B cell (primary cell): ENCODE measurements around the gene HAO2. TPM values are rescaled to one million over a fixed set of nuclear protein-coding genes. Genes with fewer than 3 reads are reported as not detected.
"Not testable (repeated sequence)": the region's sequence is repeated elsewhere in the genome, so short reads cannot be mapped to it uniquely, and the experiment has no call there.

Experiments used
- ATAC-seq: fragments of 200-7000 bp; cut with Tn5 transposase; one replicate; pipeline ENCODE4 v1.10.0; 2021; ENCODE audit warnings: low read depth, mild to moderate bottlenecking, moderate number of reproducible peaks, moderate library complexity
- CTCF ChIA-PET: fragments of 350-600 bp; sonication (Branson Sonifier 250); formaldehyde crosslinking; loops from one replicate; lab custom pipeline; 2021; ENCODE audit warnings: antibody characterized with exemption, inconsistent platforms; lab: Charles Lee
- POLR2A ChIA-PET: fragments of 350-600 bp; sonication (Branson Sonifier 250); formaldehyde crosslinking; loops from one replicate; lab custom pipeline; 2021; ENCODE audit warnings: antibody characterized with exemption; lab: Charles Lee
- DNase-seq: peaks from one replicate; pipeline ENCODE4 v3.0.0; 2013
- H2AFZ ChIP-seq: 2 replicates; pipeline ENCODE4 v1.6.1; 2012; ENCODE audit warnings: mild to moderate bottlenecking, low read depth, low read length; ENCODE audit not compliant: insufficient read depth, poor library complexity, severe bottlenecking
- H3K27ac ChIP-seq, 2 donors: 1 replicate in 1 of 2; 2 replicates in 1 of 2; pipeline ENCODE4 v1.5.1; 2012 to 2013; ENCODE audit warnings: low read length in 2 of 2, mild to moderate bottlenecking in 2 of 2, moderate library complexity in 1 of 2
- H3K27me3 ChIP-seq, 4 experiments: fragments of 200-600 bp in 1 of 4; sonication (generic) in 1 of 4; replicated peaks in 1 of 4; 1 replicate in 2 of 4; 2 replicates in 2 of 4; pipeline versions ENCODE4 v1.6.1 to v1.7.0; 2013 to 2016; ENCODE audit warnings: low read length in 3 of 4, mild to moderate bottlenecking in 2 of 4, mixed read lengths in 1 of 4, moderate library complexity in 1 of 4; ENCODE audit not compliant: insufficient read depth in 4 of 4, control insufficient read depth in 3 of 4; ENCODE audit errors: control extremely low read depth in 1 of 4
- H3K36me3 ChIP-seq, 2 experiments: replicated peaks in 1 of 2; 1 replicate in 1 of 2; 2 replicates in 1 of 2; pipeline versions ENCODE4 v1.6.1 to v1.7.1; 2013; ENCODE audit warnings: low read length in 1 of 2; ENCODE audit not compliant: insufficient read depth in 2 of 2, control insufficient read depth in 1 of 2; ENCODE audit errors: control extremely low read depth in 1 of 2, extremely low read depth in 1 of 2
- H3K4me1 ChIP-seq, 2 donors: fragments of 200-600 bp in 1 of 2; sonication (generic) in 1 of 2; 1 replicate in 1 of 2; 2 replicates in 1 of 2; pipeline versions ENCODE4 v1.5.1 to v1.6.1; 2013 to 2017; ENCODE audit warnings: low read length in 2 of 2; ENCODE audit not compliant: control insufficient read depth in 2 of 2, insufficient read depth in 2 of 2
- H3K4me2 ChIP-seq: replicated peaks from 2 replicates; pipeline ENCODE3; 2012; ENCODE audit warnings: mild to moderate bottlenecking, low read depth, low read length; ENCODE audit not compliant: poor library complexity, severe bottlenecking
- H3K4me3 ChIP-seq, 5 experiments: fragments of 200-600 bp in 1 of 5; sonication (generic) in 1 of 5; 1 replicate in 3 of 5; 2 replicates in 2 of 5; pipeline versions ENCODE4 v1.5.1 to v1.7.0; 2011 to 2016; ENCODE audit warnings: low read length in 4 of 5, mild to moderate bottlenecking in 4 of 5, low read depth in 2 of 5, control low read depth in 1 of 5, moderate library complexity in 1 of 5; ENCODE audit not compliant: insufficient read depth in 1 of 5; ENCODE audit errors: control extremely low read depth in 1 of 5, extremely low read depth in 1 of 5
- H3K79me2 ChIP-seq: fragments of 200-600 bp; sonication (generic); one replicate; pipeline ENCODE4 v1.6.0; 2016; ENCODE audit warnings: low read length; ENCODE audit not compliant: control insufficient read depth, insufficient read depth
- H3K9ac ChIP-seq: fragments of 200-600 bp; sonication (generic); 2 replicates; pipeline ENCODE4 v1.6.1; 2017; ENCODE audit warnings: mild to moderate bottlenecking, low read length, moderate library complexity
- H3K9me3 ChIP-seq, 3 donors: one replicate each; pipeline versions ENCODE4 v1.6.1 to v1.7.1; 2013; ENCODE audit warnings: low read length in 2 of 3; ENCODE audit not compliant: control insufficient read depth in 2 of 3, insufficient read depth in 1 of 3; ENCODE audit errors: control extremely low read depth in 1 of 3
- H4K20me1 ChIP-seq: 2 replicates; pipeline ENCODE4 v1.6.0; 2012; ENCODE audit warnings: mild to moderate bottlenecking, low read length; ENCODE audit not compliant: insufficient read depth, control insufficient read depth, poor library complexity, severe bottlenecking
- H3K27ac Mint-ChIP-seq: one replicate; pipeline ENCODE4 v1.8.0; 2021; ENCODE audit warnings: mixed read lengths
- H3K27me3 Mint-ChIP-seq: one replicate; pipeline ENCODE4 v1.8.0; 2021; ENCODE audit warnings: mixed read lengths
- H3K4me1 Mint-ChIP-seq: one replicate; pipeline ENCODE4 v1.8.0; 2021; ENCODE audit warnings: mixed read lengths
- H3K4me3 Mint-ChIP-seq: one replicate; pipeline ENCODE4 v1.8.0; 2021; ENCODE audit warnings: mixed read lengths
- H3K9me3 Mint-ChIP-seq: one replicate; pipeline ENCODE4 v1.8.0; 2022; ENCODE audit warnings: mixed read lengths; ENCODE audit not compliant: insufficient read depth
- CTCF ChIP-seq: fragments of 200-600 bp; IDR thresholded peaks from one replicate; pipeline ENCODE4 v1.8.0; 2022; ENCODE audit warnings: antibody characterized with exemption, mild to moderate bottlenecking
- EZH2 ChIP-seq: IDR thresholded peaks from 2 replicates; pipeline ENCODE4 v1.6.1; 2012; ENCODE audit warnings: borderline replicate concordance, low read depth, mild to moderate bottlenecking, moderate library complexity, low read length; ENCODE audit not compliant: insufficient read depth, poor library complexity, severe bottlenecking
- WGBS: methylation state at CpG from one replicate; pipeline ENCODE4 v1.1.5; 2013; ENCODE audit warnings: missing lambda C conversion rate; ENCODE audit not compliant: insufficient coverage; 5-methylcytosine and 5-hydroxymethylcytosine counted together
- intact Hi-C: fragments of 100-400 bp; cut with micrococcal nuclease; formaldehyde crosslinking; loops from one replicate; pipeline ENCODE4 v1.10.0; 2022
- polyA plus RNA-seq: library from polyadenylated mRNA; depleted of rRNA; stranded (reverse); fragments of >200 nt; gene quantifications from 2 replicates; pipeline ENCODE4 v1.2.3, GENCODE V29; 2012
- total RNA-seq, 2 donors: library from RNA; stranded (reverse); fragments of 120-200 nt in 1 of 2; gene quantifications; 1 replicate in 1 of 2; 2 replicates in 1 of 2; pipeline versions ENCODE4 v1.2.3 to v1.2.4, GENCODE V29; 2013 to 2022

Gene HAO2
- total and polyA plus RNA-seq, 2 donors (not counting 1 experiment from before 2014, with no cell fraction given): not detected

DNA sequence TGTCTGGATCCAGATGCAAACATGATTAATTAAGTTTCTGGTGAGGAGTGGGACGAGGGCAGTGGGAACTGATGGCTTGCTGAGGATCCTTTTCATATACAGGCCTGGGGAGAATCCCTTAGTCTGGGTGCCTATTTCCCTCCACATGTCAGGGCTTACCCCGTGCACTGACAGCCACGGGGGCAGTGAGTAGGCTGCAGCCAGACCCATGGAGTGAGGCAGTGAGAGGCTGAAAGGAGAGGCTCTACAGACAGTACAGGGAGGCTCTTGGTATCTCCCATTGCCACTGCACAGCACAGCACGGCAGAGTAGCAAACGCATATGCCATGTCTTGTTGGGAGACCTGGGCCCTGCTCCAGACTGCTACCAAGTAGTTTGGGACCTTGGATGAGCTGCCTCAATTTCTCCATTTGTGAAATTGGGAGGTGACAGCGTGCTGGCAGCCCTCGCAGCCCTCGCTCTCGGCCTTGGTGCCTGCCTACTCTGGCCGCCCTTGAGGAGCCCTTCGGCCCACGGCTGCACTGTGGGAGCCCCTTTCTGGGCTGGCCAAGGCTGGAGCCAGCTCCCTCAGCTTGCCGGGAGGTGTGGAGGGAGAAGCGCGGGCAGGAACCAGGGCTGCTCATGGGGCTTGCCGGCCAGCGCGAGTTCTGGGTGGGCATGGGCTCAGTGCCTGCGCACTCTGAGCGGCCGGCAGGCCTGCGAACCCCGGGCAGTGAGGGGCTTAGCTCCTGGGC, 35.3 kb upstream of the HAO2 start:
- Mint-ChIP-seq H3K9me3 (no peaks in the 10 kb centered on the region), H3K27me3 (peaks cover 3% of the 10 kb centered on the region), H3K4me3 (no peak overlapping the region), H3K27ac (no peak overlapping the region), H3K4me1 (no peaks in the 10 kb centered on the region)
- Histone ChIP-seq H4K20me1 (no peaks in the 10 kb centered on the region), H3K27me3 (peaks cover 0 to 5% (median 0%) of the 10 kb centered on the region in 4 experiments), H3K27ac (no peak overlapping the region), H3K79me2 (no peaks in the 10 kb centered on the region), H3K4me1 (no peaks in the 10 kb centered on the region), H3K36me3 (no peaks in the 10 kb centered on the region), H3K4me3 (no peak overlapping the region), H3K9me3 (peaks cover 0 to 6% (median 0%) of the 10 kb centered on the region in 3 donors), H2AFZ (no peak overlapping the region), H3K9ac (no peak overlapping the region), H3K4me2 (no peak overlapping the region)
- 96% methylated on average over 23 of the region's 23 CpGs for WGBS
- DNase-seq: no peak
- intact Hi-C loops: no loop called here
- no peak for ATAC-seq
- POLR2A ChIA-PET: no interaction called here
- CTCF ChIA-PET: no interaction called here
- TF ChIP-seq EZH2 (no peak), CTCF (no peak)

DNA sequence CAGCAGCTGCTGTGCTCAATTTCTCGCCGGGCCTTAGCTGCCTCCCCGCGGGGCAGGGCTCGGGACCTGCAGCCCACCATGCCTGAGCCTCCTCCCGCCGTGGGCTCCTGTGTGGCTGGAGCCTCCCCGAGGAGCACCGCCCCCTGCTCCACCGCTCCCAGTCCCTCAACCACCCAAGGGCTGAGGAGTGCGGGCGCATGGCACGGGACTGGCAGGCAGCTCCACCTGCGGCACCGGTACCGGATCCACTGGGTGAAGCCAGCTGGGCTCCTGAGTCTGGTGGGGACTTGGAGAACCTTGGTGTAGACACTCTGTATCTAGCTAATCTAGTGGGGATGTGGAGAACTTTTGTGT, 34.7 kb upstream of the HAO2 start:
- H3K27ac Mint-ChIP-seq, H3K9me3 Mint-ChIP-seq, H3K79me2 ChIP-seq, H3K36me3 ChIP-seq, intact Hi-C loops, H3K4me1 ChIP-seq, H4K20me1 ChIP-seq, H3K4me1 Mint-ChIP-seq, H3K27ac ChIP-seq, ATAC-seq, H3K27me3 ChIP-seq, DNase-seq, H3K4me3 Mint-ChIP-seq, H3K4me3 ChIP-seq, H3K9me3 ChIP-seq, H3K27me3 Mint-ChIP-seq, H3K9ac ChIP-seq, POLR2A ChIA-PET, H2AFZ ChIP-seq, H3K4me2 ChIP-seq, CTCF ChIA-PET: not testable (repeated sequence)
- whole genome bisulfite sequencing: 98% methylated on average over 15 of the region's 16 CpGs
